ENCODE results near the gene IARS2.
"Not testable (repeated sequence)": the region's sequence is repeated elsewhere in the genome, so short reads cannot be mapped to it uniquely, and the experiment has no call there.

The IARS2 gene

DNA sequence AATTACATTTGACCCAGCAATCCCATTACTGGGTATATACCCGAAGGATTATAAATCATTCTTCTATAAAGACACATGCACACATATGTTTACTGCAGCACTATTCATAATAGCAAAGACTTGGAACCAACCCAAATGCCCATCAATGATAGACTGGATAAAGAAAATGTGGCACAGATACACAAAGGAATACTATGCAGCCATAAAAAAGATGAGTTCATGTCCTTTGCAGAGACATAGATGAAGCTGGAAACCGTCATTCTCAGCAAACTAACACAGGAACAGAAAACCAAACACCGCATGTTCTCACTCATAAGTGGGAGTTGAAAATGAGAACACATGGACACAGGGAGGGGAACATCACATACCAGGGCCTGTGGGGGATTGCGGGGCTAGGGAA, 76.0 kb downstream of the IARS2 start:
- not testable (repeated sequence) for DNase-seq

DNA sequence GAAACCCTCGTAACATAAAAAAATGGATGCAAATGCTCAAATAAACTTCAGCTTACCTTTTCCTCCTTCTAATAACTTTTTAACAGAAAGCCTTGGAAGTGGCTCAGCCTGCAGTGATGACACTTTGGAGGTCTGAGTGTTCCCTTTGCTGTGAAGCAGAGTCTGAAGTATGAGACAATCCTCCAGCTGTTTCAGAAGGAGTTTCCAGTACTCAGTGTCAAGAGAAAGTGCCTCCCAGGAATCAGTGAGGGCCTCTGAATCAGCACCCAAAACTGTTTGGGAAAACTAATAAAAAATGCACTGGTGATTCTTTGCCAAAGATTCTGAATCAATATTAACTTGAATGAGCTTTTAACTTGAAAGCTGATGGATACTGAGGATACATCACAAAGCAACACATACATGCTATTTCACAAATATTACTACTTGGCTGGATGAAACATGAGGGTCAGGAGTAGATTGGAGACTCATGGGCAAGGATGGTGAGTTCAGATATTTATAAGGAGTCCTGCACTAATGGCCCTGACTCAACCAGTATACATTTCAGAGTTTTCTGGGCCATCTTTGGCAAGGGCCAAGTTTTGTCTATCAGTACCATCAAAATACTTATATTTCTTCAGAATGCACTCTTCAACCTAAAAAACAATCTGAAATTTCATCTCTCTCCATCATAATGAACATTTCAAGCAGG, 77.0 kb downstream of the IARS2 start:
- DNase-seq: no peak

DNA sequence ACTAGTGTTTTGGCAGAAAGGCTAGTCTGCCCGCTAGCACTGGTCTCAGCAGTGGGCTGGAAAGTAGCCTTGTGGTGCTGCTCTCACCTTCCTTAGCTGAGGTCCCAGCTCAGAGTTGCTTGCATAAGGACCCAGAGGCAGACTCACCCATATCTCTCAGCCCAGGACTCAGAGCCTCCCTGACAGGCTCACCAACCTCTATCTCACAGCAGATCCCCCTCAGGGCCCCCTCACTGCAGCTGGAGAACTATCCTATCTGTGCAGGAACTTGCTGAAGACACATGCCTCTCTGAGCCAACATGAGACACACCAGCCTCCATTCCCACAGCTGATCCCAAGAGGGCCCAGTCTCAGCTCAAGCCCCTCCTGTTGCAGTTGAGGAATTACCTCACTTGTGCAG, 82.6 kb downstream of the IARS2 start:
- DNase-seq: no peak

DNA sequence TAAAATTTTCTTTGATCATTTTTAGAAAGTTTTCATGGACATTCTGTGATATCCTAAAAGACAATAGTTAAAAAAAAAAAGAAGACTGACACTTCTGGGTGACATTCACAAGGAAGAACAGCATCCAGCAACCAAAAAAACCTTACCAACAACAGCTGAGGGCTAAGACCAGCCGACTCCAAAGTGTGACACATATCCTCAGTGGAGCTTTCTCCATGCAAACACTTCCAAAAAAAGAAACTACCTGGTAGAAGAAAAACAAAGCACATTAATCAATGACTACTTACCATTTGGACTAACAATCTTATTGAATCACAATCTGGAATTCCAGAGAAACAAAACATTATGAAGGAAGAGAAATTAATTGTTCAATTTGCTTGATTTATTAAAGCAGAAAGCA, 88.2 kb downstream of the IARS2 start:
- DNase-seq: no peak

GRCh38 chr1:220182656-220183055, 88.7 kb downstream of the IARS2 start:
- DNase-seq: no peak

DNA sequence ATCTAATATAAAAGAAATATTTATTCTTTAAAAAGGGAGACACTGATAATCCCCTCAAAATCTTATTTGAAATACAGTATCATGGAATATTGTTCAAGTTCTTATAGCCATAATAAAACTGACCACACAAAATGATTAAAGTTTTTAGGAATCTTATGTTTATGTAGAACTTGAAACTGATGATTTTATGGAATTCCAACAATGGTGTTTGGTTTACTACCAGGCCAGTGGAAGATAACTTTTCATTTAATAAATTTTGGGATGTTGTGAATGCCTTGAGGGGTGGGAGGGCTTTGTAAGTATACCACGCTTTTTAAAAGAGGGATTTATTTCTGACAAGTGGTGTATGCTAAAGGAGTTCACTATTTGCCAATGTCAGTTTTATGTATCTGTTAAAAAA, 90.6 kb downstream of the IARS2 start:
- no peak for DNase-seq

DNA sequence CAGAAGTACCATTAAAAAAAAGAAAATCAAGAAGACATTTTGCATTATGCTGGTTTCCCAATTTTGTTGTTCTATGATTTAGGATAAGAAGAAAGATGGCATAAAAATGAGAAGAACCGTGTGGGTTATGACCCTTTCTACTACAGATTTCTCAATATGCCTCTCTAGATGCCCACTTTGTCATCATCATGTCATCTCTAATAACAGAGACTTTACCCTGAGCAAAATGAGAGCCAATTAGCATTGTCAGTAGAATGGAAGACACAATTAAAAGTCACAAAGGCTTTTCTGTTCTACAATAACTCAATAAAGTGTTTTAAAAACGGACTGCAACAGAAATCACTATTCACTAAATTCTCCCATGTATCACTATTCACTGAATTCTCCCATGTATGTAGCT, 92.8 kb downstream of the IARS2 start:
- DNase-seq: no peak

- no peak for DNase-seq
These were observed 94.6 kb downstream of the IARS2 start for GRCh38 chr1:220188538-220188937.

DNA sequence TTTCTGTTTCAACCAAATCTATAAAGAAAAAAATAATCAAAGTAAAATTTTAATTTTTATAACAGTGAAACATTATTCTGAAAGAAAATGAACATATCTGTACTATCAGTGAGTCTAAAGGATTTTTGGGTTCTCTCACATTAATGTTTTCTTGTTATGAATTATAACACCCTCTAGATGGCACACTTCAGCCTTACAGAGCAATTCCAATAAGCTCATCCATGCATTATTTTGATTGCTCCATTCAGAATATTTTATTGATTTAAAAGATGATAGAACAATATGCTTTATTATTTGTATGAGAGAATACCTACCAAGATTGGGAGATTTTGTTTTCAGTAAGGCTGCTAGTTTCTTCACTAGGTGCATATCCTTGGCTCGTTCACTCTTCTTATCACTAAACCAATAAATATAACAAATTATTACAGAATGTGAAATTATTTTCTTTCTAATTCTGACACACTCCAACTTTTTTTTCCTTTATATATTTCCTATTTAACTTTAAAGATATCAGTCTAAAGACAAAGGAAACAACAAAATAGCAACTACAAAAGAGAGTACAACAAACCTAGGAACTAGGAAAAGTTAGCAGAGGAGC, 95.9 kb downstream of the IARS2 start:
- no peak for DNase-seq

DNA sequence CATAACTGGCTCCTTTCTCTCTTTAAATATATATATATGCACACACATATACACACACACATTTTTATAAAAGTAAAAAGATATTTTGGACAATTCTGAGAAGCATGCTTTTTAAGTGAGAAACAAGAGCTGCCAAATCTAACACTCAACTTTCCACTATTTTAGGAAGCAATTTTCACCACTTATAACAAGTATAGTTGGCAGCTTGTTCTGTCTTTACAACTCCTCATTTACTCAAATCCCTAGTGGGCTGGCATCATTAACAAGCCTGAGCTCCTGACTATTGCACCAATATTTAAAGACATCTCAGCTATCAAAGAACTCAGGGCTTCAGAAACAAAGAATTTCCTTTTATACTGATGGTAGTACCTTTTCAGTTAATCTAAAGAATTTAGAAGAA, 101.8 kb downstream of the IARS2 start:
- DNase-seq: no peak

Measured in central memory CD4-positive, alpha-beta T cell (primary cell).